ENCODE results near the gene NAA50. TPM values are rescaled to one million over a fixed set of nuclear protein-coding genes. Genes with fewer than 3 reads are reported as not detected.

NAA50 gene
- total and polyA plus RNA-seq, 2 experiments from 2014 or later, result 103 to 260 TPM

DNA sequence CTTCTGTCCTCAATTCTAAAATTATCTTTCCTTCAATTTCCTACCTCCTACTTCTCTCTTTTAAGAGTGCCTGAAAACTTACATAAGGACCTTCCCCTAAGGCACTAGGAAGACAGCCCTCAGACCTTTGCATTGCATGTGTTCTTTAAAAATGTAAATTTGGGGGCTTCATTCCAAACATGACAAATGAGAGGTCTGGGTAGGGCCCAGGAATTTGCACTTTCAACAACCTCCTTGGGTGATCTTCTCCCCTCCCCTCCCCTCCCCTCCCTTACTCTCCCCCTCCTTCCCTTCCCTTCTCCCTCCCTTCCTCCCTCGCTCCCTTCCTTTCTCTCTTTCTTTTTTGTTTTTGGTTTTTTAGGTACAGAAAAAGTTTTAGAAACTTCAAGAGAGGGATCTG lies 68.3 kb downstream of the NAA50 start:
- peaks cover 12% of the 10 kb centered on the region for H3K4me1 ChIP-seq (ENCODE audit: insufficient read depth)
- H3K79me2 ChIP-seq (replicated peaks; ENCODE audit: insufficient read depth), result peaks cover 7% of the 10 kb centered on the region
- H3K36me3 ChIP-seq (ENCODE audit: insufficient read depth), result no peaks in the 10 kb centered on the region
- Mint-ChIP-seq H3K4me3 (no peak overlapping the region; the same call in 2 of the 3 replicates), H3K9me3 (0 out of 3 replicates have a peak, but pooled peaks cover 2% of the 10 kb centered on the region), H3K36me3 (ENCODE audit: low read depth) (peaks cover 29% of the 10 kb centered on the region; the same call in 2 of the 3 replicates), H3K27me3 (ENCODE audit: insufficient read depth, low read depth, poor library complexity) (no peaks in the 10 kb centered on the region), H3K27ac (no peak overlapping the region), H3K4me1 (peaks cover 11% of the 10 kb centered on the region)
- TF ChIP-seq ZNF114 (CRISPR knock-in tag; IDR thresholded peaks at IDR 0.05), result no peak
- no peak for TF ChIP-seq POLR2AphosphoS5 (IDR thresholded peaks at IDR 0.05; ENCODE audit: low read depth)
- no peak for TF ChIP-seq STAT1 (IDR thresholded peaks at IDR 0.05; ENCODE audit: unreplicated experiment)
- no peak for TF ChIP-seq JUNB (IDR thresholded peaks at IDR 0.05; ENCODE audit: unreplicated experiment)
- no peak for TF ChIP-seq NANOG (IDR thresholded peaks at IDR 0.05; ENCODE audit: borderline replicate concordance)
- TF ChIP-seq, protein P1, sequence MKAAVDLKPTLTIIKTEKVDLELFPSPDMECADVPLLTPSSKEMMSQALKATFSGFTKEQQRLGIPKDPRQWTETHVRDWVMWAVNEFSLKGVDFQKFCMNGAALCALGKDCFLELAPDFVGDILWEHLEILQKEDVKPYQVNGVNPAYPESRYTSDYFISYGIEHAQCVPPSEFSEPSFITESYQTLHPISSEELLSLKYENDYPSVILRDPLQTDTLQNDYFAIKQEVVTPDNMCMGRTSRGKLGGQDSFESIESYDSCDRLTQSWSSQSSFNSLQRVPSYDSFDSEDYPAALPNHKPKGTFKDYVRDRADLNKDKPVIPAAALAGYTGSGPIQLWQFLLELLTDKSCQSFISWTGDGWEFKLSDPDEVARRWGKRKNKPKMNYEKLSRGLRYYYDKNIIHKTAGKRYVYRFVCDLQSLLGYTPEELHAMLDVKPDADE (IDR thresholded peaks at IDR 0.05), result no peak
- peak overlapping the region; percentile 25; the same call in 1 of the 2 replicates for H3K4me2 ChIP-seq
- H3K4me3 ChIP-seq, result peak overlapping the region; percentile 25
- H3K9me2 ChIP-seq (ENCODE audit: insufficient read depth), result no peaks in the 10 kb centered on the region
- DNase-seq (ENCODE audit: low spot score) (peak; percentile 82), ATAC-seq (peak; percentile 75)
- no peaks in the 10 kb centered on the region for H3K27me3 ChIP-seq (ENCODE audit: insufficient read depth)
- no peaks in the 10 kb centered on the region for H4K20me1 ChIP-seq (replicated peaks; ENCODE audit: insufficient read depth)
- no peak overlapping the region for H2AFZ ChIP-seq
- H3F3A ChIP-seq (replicated peaks; ENCODE audit: low read depth), result no peaks in the 10 kb centered on the region
- peak overlapping the region; percentile 23; the same call in 1 of the 2 replicates for H3K27ac ChIP-seq (ENCODE audit: low read depth)

DNA sequence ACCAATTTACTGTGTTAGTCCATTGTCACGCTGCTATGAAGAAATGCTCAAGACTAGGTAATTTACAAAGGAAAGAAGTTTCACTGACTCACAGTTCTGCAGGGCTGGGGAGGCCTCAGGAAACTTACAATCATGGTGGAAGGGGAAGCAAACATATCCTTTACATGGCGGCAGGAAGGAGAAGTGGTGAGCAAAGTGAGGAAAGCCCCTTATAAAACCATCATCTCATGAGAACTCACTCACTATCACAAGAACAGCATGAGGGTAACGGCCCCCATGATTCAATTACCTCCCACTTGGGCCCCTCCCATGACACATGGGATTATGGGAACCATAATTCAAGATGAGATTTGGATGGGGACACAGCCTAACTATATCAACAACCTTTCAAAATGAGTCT lies 69.8 kb downstream of the NAA50 start:
- Histone ChIP-seq H3K4me1 (ENCODE audit: insufficient read depth) (peaks cover 12% of the 10 kb centered on the region), H3K9me2 (ENCODE audit: insufficient read depth) (no peaks in the 10 kb centered on the region), H3K4me3 (no peak overlapping the region), H3K79me2 (replicated peaks; ENCODE audit: insufficient read depth) (peaks cover 7% of the 10 kb centered on the region), H2AFZ (no peak overlapping the region), H3K27me3 (ENCODE audit: insufficient read depth) (no peaks in the 10 kb centered on the region), H3K36me3 (ENCODE audit: insufficient read depth) (no peaks in the 10 kb centered on the region), H3F3A (replicated peaks; ENCODE audit: low read depth) (no peaks in the 10 kb centered on the region), H4K20me1 (replicated peaks; ENCODE audit: insufficient read depth) (no peaks in the 10 kb centered on the region), H3K4me2 (no peak overlapping the region), H3K27ac (ENCODE audit: low read depth) (0 out of 2 replicates have a peak overlapping the region, but pooled peaks have one; percentile 18)
- H3K4me1 Mint-ChIP-seq, result peaks cover 11% of the 10 kb centered on the region
- ATAC-seq (no peak), DNase-seq (ENCODE audit: low spot score) (no peak)
- no peak overlapping the region for H3K4me3 Mint-ChIP-seq
- no peaks in the 10 kb centered on the region for H3K27me3 Mint-ChIP-seq (ENCODE audit: insufficient read depth, low read depth, poor library complexity)
- 0 out of 3 replicates have a peak, but pooled peaks cover 2% of the 10 kb centered on the region for H3K9me3 Mint-ChIP-seq
- H3K27ac Mint-ChIP-seq, result no peak overlapping the region
- TF ChIP-seq ZNF114 (CRISPR knock-in tag; IDR thresholded peaks at IDR 0.05) (no peak), JUNB (IDR thresholded peaks at IDR 0.05; ENCODE audit: unreplicated experiment) (no peak), STAT1 (IDR thresholded peaks at IDR 0.05; ENCODE audit: unreplicated experiment) (no peak), POLR2AphosphoS5 (IDR thresholded peaks at IDR 0.05; ENCODE audit: low read depth) (no peak), NANOG (IDR thresholded peaks at IDR 0.05; ENCODE audit: borderline replicate concordance) (no peak), EZH2phosphoT487 (IDR thresholded peaks at IDR 0.05; ENCODE audit: unreplicated experiment) (no peak)
- TF ChIP-seq, protein P2, sequence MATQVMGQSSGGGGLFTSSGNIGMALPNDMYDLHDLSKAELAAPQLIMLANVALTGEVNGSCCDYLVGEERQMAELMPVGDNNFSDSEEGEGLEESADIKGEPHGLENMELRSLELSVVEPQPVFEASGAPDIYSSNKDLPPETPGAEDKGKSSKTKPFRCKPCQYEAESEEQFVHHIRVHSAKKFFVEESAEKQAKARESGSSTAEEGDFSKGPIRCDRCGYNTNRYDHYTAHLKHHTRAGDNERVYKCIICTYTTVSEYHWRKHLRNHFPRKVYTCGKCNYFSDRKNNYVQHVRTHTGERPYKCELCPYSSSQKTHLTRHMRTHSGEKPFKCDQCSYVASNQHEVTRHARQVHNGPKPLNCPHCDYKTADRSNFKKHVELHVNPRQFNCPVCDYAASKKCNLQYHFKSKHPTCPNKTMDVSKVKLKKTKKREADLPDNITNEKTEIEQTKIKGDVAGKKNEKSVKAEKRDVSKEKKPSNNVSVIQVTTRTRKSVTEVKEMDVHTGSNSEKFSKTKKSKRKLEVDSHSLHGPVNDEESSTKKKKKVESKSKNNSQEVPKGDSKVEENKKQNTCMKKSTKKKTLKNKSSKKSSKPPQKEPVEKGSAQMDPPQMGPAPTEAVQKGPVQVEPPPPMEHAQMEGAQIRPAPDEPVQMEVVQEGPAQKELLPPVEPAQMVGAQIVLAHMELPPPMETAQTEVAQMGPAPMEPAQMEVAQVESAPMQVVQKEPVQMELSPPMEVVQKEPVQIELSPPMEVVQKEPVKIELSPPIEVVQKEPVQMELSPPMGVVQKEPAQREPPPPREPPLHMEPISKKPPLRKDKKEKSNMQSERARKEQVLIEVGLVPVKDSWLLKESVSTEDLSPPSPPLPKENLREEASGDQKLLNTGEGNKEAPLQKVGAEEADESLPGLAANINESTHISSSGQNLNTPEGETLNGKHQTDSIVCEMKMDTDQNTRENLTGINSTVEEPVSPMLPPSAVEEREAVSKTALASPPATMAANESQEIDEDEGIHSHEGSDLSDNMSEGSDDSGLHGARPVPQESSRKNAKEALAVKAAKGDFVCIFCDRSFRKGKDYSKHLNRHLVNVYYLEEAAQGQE (IDR thresholded peaks at IDR 0.05; ENCODE audit: unreplicated experiment), result no peak
- TF ChIP-seq, protein P3, sequence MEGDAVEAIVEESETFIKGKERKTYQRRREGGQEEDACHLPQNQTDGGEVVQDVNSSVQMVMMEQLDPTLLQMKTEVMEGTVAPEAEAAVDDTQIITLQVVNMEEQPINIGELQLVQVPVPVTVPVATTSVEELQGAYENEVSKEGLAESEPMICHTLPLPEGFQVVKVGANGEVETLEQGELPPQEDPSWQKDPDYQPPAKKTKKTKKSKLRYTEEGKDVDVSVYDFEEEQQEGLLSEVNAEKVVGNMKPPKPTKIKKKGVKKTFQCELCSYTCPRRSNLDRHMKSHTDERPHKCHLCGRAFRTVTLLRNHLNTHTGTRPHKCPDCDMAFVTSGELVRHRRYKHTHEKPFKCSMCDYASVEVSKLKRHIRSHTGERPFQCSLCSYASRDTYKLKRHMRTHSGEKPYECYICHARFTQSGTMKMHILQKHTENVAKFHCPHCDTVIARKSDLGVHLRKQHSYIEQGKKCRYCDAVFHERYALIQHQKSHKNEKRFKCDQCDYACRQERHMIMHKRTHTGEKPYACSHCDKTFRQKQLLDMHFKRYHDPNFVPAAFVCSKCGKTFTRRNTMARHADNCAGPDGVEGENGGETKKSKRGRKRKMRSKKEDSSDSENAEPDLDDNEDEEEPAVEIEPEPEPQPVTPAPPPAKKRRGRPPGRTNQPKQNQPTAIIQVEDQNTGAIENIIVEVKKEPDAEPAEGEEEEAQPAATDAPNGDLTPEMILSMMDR (conservative IDR thresholded peaks at IDR 0.05; ENCODE audit: low read depth in 2 of 2), result no peak
- TF ChIP-seq, protein P1 (IDR thresholded peaks at IDR 0.05), result no peak
- H3K36me3 Mint-ChIP-seq (ENCODE audit: low read depth), result peaks cover 29% of the 10 kb centered on the region; the same call in 2 of the 3 replicates

Data from GM23338 (cell line).